ENCODE results near the gene CXCL8.
A peak's percentile ranks its signal among the peaks of the same experiment; 100 is the strongest.

DNA sequence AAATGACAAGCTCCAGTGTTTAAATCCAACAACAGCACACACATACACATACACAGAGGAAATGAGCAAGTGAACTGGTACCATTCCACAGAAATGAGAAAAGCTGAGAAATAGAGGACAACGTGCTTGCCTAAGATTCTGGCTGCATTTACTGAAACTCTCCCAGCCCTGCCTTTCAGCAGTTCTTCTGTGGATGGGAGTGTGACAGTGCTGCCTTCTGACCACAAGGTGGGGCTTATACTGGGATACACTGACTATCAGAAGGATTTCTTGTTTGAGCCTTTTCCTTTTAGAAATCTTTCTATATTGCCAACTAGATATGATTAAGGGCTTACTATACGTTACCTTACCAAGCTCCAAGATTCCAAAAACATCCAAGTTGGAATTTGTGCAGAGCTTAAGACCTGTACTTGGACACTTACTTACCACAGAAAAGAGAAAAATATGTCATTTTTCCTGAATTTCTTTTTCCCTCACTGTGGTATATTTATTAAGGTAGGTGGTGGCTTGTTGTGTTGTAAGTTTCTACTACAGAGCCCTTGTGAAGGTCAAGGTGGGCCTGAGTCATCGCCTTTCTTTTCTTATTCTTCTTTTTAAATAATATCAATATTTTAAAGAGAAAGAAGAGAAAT, 10.7 kb upstream of the CXCL8 start:
- TF ChIP-seq POLR2AphosphoS5 (IDR thresholded peaks at IDR 0.05; ENCODE audit: insufficient read depth, low read depth, low read length) (no peak), JUN (IDR thresholded peaks at IDR 0.05; ENCODE audit: borderline replicate concordance, insufficient read depth, insufficient read length, low read depth) (no peak), EZH2 (IDR thresholded peaks at IDR 0.05; ENCODE audit: borderline replicate concordance, low read depth, low read length, severe bottlenecking) (no peak)
- TF ChIP-seq, protein P1, sequence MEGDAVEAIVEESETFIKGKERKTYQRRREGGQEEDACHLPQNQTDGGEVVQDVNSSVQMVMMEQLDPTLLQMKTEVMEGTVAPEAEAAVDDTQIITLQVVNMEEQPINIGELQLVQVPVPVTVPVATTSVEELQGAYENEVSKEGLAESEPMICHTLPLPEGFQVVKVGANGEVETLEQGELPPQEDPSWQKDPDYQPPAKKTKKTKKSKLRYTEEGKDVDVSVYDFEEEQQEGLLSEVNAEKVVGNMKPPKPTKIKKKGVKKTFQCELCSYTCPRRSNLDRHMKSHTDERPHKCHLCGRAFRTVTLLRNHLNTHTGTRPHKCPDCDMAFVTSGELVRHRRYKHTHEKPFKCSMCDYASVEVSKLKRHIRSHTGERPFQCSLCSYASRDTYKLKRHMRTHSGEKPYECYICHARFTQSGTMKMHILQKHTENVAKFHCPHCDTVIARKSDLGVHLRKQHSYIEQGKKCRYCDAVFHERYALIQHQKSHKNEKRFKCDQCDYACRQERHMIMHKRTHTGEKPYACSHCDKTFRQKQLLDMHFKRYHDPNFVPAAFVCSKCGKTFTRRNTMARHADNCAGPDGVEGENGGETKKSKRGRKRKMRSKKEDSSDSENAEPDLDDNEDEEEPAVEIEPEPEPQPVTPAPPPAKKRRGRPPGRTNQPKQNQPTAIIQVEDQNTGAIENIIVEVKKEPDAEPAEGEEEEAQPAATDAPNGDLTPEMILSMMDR (IDR thresholded peaks at IDR 0.05; ENCODE audit: extremely low read depth in 1 of 2, insufficient read depth in 1 of 2, low read depth in 1 of 2, low read length in 2 of 2), result peak; percentile 79 to 87
